ENCODE results near the gene SMARCA4. TPM values are rescaled to one million over a fixed set of nuclear protein-coding genes. Genes with fewer than 3 reads are reported as not detected.

The SMARCA4 gene
- total RNA-seq, 1 experiment from 2014 or later, result 134 TPM

DNA sequence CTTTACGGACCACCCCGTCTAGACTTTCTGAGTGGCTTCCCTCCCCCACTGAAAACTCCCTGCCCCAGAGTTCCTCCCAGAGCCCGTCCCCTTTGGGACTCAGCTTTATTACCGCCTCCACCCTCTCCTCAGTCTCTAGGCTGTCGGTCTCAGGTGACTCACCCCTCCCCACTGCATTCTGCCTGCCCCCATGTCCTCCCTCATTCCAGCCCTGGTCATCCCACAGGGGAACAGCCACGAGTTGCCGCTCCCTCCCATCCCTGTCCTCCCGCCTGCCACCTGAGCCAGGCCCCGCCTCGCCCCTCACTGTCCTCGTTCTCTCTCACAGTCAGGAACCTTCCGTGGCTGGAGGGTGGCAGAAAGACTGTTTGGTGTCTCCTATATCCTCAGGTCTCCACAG is 57.3 kb downstream of the SMARCA4 start:
- Histone ChIP-seq H3K4me3 (no peak overlapping the region), H3K36me3 (peaks cover 92% of the 10 kb centered on the region), H3K9me3 (no peaks in the 10 kb centered on the region), H3K27me3 (no peaks in the 10 kb centered on the region)
- DNase-seq, result no peak

DNA sequence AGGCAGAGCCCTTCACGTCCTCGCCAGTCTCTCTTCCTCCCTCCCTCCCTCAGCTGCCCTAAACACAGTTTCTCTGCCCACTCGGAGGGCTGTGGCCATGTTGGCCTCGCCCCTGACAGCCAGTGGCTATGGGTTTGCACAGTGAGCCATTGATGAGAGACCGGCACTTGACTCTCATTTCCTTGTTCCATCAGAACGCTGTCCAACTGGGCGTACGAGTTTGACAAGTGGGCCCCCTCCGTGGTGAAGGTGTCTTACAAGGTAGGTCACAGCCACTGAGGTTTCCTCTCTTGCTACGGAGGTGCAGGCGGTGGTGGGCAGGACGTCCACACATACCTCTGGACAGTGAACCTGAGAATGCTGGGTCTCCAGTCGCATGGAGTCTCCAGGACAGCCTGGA is 57.9 kb downstream of the SMARCA4 start:
- Histone ChIP-seq H3K27me3 (no peaks in the 10 kb centered on the region), H3K4me3 (no peak overlapping the region), H3K9me3 (no peaks in the 10 kb centered on the region), H3K36me3 (peaks cover 93% of the 10 kb centered on the region)
- no peak for DNase-seq

DNA sequence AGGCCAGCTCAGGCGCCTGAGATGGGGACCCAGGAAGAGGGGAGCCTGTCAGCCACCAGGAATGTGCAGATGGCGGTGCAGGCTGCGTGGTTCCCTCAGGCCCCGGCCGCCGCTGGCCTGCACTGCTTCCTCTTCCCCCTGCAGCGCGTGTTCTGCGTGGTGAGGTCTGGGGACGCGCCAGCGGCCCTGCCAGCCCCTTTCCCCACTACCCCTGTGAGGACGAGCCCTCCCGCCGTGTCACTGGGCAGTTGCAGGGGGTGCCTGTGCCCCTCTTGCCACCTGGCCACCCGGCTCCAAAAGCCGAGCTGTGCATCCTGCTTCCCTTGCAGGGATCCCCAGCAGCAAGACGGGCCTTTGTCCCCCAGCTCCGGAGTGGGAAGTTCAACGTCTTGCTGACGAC is 58.4 kb downstream of the SMARCA4 start:
- DNase-seq, result no peak
- Histone ChIP-seq H3K36me3 (peaks cover 94% of the 10 kb centered on the region), H3K9me3 (no peaks in the 10 kb centered on the region), H3K27me3 (no peaks in the 10 kb centered on the region), H3K4me3 (no peak overlapping the region)

DNA sequence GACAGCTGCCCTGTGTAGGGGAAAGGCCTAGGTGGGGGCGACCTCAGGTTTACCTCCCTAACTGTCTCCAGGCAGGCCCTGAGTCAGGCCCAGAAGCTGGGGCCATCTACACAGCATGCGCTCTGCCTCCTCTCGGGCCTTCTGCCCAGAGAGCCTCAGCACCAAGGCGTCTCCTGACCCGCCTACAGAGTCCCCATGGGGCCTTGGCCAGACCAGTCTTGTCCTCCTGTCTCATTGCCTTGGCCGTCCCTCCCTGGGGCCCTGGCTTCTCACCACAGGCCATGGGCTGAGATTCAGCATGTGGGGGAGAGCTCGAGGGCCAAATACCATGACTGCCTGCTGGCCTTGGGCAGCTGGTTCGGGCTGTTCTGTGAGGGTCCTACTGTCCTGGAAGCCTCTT is 59.0 kb downstream of the SMARCA4 start:
- no peak overlapping the region for H3K4me3 ChIP-seq
- peak; percentile 62 for DNase-seq
- H3K36me3 ChIP-seq, result peaks cover 94% of the 10 kb centered on the region
- H3K9me3 ChIP-seq, result no peaks in the 10 kb centered on the region
- H3K27me3 ChIP-seq, result no peaks in the 10 kb centered on the region

DNA sequence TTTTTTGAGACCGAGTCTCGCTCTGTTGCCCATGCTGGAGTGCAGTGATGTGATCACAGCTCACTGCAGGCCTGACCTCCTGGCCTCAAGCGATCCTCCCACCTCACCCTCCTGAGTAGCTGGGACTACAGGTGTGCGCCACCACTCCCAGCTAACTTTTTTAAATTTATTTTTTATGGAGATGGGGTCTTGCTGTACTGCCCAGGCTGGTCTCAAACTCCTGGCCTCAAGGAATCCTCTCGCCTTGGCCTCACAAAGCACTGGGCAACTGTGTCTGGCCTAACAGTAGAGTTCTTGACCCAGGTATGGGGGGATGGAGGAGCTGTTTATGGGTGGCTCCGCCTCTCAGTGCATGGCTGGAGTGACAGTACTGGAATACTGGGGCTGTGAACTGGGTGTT is 59.6 kb downstream of the SMARCA4 start:
- no peak for DNase-seq
- Histone ChIP-seq H3K27me3 (no peaks in the 10 kb centered on the region), H3K4me3 (no peak overlapping the region), H3K9me3 (no peaks in the 10 kb centered on the region), H3K36me3 (peaks cover 93% of the 10 kb centered on the region)

DNA sequence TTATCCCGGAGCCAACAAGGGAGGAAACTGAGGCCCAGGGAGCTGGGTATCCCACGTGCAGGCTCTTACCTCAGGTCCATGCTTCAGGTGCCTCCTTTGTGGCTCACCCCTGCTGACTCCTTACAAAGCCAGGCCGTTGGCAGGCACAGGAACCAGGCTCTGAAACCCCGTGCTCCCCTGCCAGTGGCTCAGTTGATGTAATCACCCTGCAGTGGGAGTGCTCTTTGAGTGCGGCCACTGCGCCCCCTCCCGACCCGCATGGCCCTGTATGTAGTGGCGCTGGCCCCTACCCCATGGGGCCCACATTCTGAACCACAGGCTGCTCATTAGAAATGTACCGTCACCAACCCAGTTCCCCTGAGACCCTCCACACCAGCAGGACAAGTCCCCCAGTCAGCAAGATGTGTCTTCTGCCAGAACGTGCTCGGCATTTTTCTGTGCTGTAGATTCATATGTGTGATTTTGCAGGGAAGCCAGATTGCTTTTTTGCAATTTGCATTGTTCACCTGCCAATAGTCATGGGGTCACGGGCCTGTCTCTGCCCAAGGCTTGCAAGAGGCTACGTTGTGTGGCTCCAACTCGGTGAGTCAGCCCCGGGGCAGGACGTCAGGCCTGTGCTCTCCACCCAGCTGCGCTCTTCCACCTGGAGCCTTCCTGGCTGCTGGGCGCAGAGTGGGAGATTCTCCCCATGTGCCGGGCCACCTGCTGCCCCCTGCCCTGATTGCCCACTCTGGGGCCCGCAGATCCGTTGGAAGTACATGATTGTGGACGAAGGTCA is 60.3 kb downstream of the SMARCA4 start:
- no peaks in the 10 kb centered on the region for H3K9me3 ChIP-seq
- no peak for DNase-seq
- H3K36me3 ChIP-seq, result peaks cover 95% of the 10 kb centered on the region
- no peaks in the 10 kb centered on the region for H3K27me3 ChIP-seq
- H3K4me3 ChIP-seq, result no peak overlapping the region

DNA sequence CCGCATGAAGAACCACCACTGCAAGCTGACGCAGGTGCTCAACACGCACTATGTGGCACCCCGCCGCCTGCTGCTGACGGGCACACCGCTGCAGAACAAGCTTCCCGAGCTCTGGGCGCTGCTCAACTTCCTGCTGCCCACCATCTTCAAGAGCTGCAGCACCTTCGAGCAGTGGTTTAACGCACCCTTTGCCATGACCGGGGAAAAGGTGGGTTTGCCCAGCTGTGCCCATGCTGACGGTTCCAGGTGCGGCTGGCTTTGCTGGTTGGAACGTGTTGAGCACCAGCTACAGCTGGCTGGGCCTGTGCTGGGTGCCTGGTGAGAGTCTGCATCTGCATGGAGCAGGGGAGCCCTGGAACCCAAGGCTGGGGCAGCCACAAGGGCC is 60.9 kb downstream of the SMARCA4 start:
- Histone ChIP-seq H3K27me3 (no peaks in the 10 kb centered on the region), H3K9me3 (no peaks in the 10 kb centered on the region), H3K36me3 (peaks cover 93% of the 10 kb centered on the region), H3K4me3 (no peak overlapping the region)
- no peak for DNase-seq

DNA sequence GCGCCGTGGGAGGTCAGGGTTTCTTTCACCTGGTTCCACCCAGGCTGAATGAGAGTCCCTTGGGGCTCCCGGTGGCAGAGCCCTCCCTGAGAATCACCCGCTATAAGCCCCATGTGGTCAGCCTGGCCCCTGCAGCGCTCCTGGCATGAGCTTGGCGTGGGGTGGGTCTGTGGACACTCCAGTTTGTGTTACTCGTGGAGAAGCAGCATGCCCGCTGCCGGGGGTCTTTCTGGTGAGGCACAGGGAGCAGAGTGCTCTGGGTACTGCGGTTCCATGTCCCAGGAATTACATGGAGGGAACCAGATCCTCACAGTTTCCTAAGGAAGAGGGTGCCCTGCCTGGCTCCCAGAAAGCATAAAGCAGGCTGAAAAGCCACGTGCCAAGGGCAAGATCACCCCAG is 62.2 kb downstream of the SMARCA4 start:
- Histone ChIP-seq H3K9me3 (no peaks in the 10 kb centered on the region), H3K36me3 (peaks cover 93% of the 10 kb centered on the region), H3K4me3 (no peak overlapping the region), H3K27me3 (no peaks in the 10 kb centered on the region)
- no peak for DNase-seq

DNA sequence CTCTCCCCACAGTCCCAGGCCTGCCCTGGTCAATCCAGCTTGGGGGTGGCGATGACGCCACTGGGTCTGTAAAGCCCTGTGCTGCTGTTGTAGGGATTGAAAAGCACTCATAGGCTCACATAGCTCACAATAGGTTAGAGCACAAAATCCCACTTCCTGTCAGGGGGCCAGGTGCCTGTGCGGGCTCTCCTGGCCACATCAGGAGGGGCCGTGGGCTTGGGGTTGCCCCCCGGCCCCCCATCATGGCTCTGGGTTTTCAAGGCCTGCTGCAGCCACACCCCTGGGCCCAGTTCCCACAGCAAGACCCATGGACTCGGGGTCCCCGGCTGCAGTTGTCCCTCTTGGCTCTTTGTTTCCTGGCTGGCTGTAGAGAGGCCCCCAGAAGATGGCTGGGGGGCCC is 62.9 kb downstream of the SMARCA4 start:
- Histone ChIP-seq H3K36me3 (peaks cover 93% of the 10 kb centered on the region), H3K9me3 (no peaks in the 10 kb centered on the region), H3K27me3 (no peaks in the 10 kb centered on the region), H3K4me3 (no peak overlapping the region)
- no peak for DNase-seq

DNA sequence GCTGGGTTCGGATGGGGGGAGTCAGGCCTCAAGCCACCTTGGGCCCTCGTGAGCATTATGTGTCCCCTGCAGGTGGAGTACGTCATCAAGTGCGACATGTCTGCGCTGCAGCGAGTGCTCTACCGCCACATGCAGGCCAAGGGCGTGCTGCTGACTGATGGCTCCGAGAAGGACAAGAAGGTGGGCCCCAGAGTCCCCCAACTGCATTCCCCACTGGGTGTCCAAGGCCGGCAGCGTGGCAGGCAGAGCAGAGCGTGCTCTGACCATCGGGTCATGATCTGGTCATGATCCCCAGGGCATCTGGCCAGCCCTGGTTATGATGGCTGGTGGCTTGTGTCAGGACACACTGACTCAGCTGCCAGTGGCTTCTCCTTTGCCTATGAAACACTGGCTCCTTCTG is 63.4 kb downstream of the SMARCA4 start:
- DNase-seq, result no peak
- Histone ChIP-seq H3K36me3 (peaks cover 93% of the 10 kb centered on the region), H3K27me3 (no peaks in the 10 kb centered on the region), H3K9me3 (no peaks in the 10 kb centered on the region), H3K4me3 (no peak overlapping the region)

DNA sequence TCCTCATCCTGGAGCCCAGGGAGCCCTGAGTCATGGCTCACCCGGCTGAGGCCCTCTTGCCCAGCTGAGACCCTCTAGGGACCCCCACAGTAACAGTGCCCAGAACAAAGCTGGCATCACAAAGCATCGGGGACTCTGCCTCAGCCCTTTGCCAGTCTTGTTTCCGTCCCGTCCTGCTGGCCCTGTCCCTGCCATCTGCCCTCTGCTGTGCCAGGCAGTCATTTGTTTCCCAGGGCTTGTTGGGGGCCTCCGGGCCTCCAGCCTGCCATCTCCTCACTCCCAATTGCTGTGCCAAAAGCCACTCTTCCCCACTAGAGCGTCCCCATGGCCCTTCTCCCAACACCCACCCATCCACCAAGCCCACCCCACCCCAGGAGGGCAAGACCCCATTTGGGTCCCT is 64.2 kb downstream of the SMARCA4 start:
- Histone ChIP-seq H3K9me3 (no peaks in the 10 kb centered on the region), H3K4me3 (no peak overlapping the region), H3K27me3 (no peaks in the 10 kb centered on the region), H3K36me3 (peaks cover 93% of the 10 kb centered on the region)
- DNase-seq, result no peak

DNA sequence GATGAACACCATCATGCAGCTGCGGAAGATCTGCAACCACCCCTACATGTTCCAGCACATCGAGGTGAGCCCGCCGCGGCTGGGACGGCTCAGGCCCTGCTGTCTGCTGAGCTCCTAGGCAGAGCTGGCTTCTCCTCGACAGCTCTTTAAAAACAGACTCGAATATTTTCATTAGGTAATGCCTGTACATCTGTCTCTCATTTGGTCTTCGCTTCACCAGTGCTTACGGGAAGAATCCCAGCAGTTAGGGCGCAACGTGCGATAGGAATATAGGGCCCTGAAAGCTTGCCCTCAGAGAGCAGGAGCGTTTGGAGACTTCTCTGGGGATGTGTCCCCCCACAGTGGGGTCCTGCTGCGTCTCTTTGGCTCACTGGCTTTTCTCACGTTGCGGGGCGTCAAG is 64.6 kb downstream of the SMARCA4 start:
- no peaks in the 10 kb centered on the region for H3K9me3 ChIP-seq
- no peaks in the 10 kb centered on the region for H3K27me3 ChIP-seq
- DNase-seq, result no peak
- no peak overlapping the region for H3K4me3 ChIP-seq
- peaks cover 94% of the 10 kb centered on the region for H3K36me3 ChIP-seq

DNA sequence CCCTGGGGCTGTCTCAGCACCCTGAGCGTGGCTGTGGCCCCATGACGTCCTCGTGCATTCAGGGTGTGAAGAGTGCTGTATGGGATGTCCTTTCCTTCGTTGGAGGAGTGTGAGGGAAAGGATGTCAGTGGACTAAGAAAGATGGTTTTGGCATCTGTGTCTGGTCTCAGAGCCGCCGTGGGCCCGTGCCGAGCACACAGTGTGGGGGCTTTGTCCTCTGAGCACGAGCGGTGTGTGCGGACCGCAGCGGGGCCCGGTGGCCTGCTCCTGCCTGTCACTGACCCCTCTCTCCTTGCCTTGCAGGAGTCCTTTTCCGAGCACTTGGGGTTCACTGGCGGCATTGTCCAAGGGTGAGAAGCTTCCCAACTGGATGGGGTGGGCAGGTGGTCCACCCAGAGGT is 65.2 kb downstream of the SMARCA4 start:
- DNase-seq, result no peak
- H3K27me3 ChIP-seq, result no peaks in the 10 kb centered on the region
- no peak overlapping the region for H3K4me3 ChIP-seq
- H3K36me3 ChIP-seq, result peaks cover 96% of the 10 kb centered on the region
- no peaks in the 10 kb centered on the region for H3K9me3 ChIP-seq

DNA sequence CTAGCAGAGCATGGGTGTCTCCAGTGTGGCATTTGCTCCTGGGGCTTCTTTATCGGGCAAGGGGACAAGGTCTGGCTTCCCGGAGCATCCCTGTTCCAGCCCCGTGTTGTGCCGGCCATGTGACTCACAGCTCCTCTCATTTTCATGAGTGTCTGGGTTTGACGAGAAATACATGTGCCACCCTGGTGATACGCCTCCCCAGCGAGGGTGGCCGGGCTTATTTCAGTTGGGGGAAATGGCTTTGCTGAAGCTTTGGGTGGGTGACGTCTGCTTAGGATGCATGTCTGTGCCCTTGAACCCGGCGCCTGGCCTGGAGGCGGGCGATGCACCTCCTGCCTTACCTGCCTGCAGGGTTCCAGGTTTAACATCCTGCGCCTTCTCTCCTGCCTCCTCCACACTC is 66.6 kb downstream of the SMARCA4 start:
- peaks cover 95% of the 10 kb centered on the region for H3K36me3 ChIP-seq
- no peak overlapping the region for H3K4me3 ChIP-seq
- no peak for DNase-seq

DNA sequence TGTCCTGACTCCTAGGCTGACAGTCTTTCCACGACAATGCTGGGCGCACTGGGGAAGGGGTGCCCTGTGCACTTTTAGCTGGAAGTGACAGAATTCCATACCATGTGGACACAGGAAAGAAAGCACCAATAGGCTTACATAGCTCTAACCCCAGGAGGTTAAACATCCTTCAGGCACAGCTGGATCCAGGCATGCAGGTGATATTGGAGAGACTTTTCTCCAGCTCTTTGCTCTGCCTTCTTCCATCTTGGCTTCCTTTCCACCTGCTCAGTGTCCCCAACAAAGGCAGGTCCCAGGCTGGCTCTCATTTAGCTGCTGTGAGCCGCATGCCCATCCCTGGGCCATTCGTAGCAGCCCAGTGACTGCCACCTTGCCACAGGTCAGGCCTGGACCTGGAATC is 67.3 kb downstream of the SMARCA4 start:
- DNase-seq, result no peak
- Histone ChIP-seq H3K9me3 (no peaks in the 10 kb centered on the region), H3K27me3 (no peaks in the 10 kb centered on the region), H3K36me3 (peaks cover 94% of the 10 kb centered on the region), H3K4me3 (no peak overlapping the region)

More for the DNA sequence above, 66.6 kb downstream of the SMARCA4 start:
- no peaks in the 10 kb centered on the region for H3K27me3 ChIP-seq
- H3K9me3 ChIP-seq, result no peaks in the 10 kb centered on the region

DNA sequence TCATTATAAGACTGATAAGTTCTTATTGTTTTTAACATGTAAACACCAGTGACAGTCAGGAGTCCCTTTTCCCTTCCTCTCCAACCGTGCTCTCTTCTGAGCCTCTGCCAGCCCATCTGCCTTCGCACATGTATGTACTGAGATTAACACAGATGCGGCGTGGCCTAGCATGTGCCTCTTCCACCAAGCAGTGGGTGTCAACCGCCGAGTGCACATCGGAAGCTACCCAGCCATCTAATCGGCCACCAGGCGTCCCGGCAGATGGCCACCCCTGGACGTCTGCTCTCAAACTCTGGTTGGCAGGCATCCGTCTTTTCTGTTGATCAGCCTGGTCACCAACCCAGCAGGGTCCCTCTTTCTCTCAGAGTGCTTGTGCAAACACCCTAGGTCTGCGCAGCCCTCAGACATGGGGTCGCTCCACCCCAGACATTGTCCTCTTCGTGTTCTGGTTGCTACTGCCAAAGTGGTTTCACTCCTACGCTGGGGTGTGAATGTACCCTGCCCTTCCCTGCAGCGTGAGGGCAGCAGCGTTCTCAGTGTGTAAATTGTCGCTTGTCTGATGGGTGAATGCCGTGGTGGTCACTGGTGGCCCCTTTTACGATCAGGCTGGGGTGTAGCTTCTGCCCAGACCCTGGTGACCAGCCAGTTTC is 70.7 kb downstream of the SMARCA4 start:
- Histone ChIP-seq H3K4me3 (no peak overlapping the region), H3K9me3 (no peaks in the 10 kb centered on the region), H3K27me3 (no peaks in the 10 kb centered on the region), H3K36me3 (peaks cover 97% of the 10 kb centered on the region)
- DNase-seq, result no peak

DNA sequence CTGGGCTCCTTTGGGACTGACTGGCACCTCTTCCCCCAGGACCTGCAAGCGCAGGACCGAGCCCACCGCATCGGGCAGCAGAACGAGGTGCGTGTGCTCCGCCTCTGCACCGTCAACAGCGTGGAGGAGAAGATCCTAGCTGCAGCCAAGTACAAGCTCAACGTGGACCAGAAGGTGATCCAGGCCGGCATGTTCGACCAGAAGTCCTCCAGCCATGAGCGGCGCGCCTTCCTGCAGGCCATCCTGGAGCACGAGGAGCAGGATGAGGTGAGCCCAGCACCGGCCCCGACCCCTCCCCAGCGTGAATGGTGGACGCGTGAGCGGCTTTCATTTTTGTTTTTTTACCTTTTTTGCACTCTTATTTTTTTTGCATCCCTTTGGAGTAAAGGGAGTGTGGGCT is 72.4 kb downstream of the SMARCA4 start:
- no peaks in the 10 kb centered on the region for H3K27me3 ChIP-seq
- H3K36me3 ChIP-seq, result peaks cover 97% of the 10 kb centered on the region
- no peak overlapping the region for H3K4me3 ChIP-seq
- DNase-seq, result no peak
- H3K9me3 ChIP-seq, result no peaks in the 10 kb centered on the region

DNA sequence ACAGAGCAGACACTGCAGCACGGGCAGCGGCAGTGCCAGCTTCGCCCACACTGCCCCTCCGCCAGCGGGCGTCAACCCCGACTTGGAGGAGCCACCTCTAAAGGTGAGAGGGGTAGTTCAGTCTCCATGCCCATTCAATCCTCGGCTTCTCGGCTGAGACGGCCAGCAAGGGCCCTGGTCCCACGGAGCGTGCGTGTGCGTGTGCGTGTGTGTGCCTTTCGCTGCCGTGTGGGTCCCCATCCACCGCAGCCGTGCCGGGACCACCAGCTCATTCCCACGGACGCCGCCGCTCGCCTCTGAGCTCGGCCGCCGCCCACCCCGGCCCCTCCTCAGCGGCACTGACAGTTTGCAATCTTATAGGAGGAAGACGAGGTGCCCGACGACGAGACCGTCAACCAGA is 72.9 kb downstream of the SMARCA4 start:
- DNase-seq, result no peak
- Histone ChIP-seq H3K36me3 (peaks cover 97% of the 10 kb centered on the region), H3K27me3 (no peaks in the 10 kb centered on the region), H3K4me3 (no peak overlapping the region), H3K9me3 (no peaks in the 10 kb centered on the region)
